Mesenteric fat pad (tissue), 1 donor: ENCODE data around the gene KIF18B. TPM values are rescaled to one million over a fixed set of nuclear protein-coding genes. Genes with fewer than 3 reads are reported as not detected.
"Not testable (repeated sequence)": the region's sequence is repeated elsewhere in the genome, so short reads cannot be mapped to it uniquely, and the experiment has no call there.

Source experiments
- DNase-seq: peaks from one replicate; pipeline ENCODE4 v3.0.0-alpha.2; 2020; ENCODE audit warnings: low spot score
- total RNA-seq: library from RNA; stranded (reverse); fragmentation: NEBNext Ultra II Directional; extraction: Animal tissue kit (Norgen Biotek cat#: 25700); gene quantifications from one replicate; pipeline ENCODE4 v1.2.1, GENCODE V29; 2021
- donor health status: DM: yes; HTN: yes; CAD: no.

Gene KIF18B
- total RNA-seq, 1 donor from 2014 or later: not detected

- no peak for DNase-seq
Observed at GRCh38 chr17:44970136-44970741, 22.7 kb upstream of the KIF18B start.

- DNase-seq: no peak
Observed at GRCh38 chr17:44969144-44969780, 21.7 kb upstream of the KIF18B start.

- peak; percentile 95 for DNase-seq
Observed at GRCh38 chr17:44968225-44969143, 20.9 kb upstream of the KIF18B start, which contains the start of gene C1QL1. C1QL1 (minus strand) TSS chr17:44968303; CDS start chr17:44968048, 255 bp downstream.

GRCh38 chr17:44967907-44968224 lies 20.3 kb upstream of the KIF18B start:
- no peak for DNase-seq

- no peak for DNase-seq
Observed at GRCh38 chr17:44967026-44967906, 19.7 kb upstream of the KIF18B start.

GRCh38 chr17:44966348-44967025 lies 18.9 kb upstream of the KIF18B start:
- no peak for DNase-seq

DNA sequence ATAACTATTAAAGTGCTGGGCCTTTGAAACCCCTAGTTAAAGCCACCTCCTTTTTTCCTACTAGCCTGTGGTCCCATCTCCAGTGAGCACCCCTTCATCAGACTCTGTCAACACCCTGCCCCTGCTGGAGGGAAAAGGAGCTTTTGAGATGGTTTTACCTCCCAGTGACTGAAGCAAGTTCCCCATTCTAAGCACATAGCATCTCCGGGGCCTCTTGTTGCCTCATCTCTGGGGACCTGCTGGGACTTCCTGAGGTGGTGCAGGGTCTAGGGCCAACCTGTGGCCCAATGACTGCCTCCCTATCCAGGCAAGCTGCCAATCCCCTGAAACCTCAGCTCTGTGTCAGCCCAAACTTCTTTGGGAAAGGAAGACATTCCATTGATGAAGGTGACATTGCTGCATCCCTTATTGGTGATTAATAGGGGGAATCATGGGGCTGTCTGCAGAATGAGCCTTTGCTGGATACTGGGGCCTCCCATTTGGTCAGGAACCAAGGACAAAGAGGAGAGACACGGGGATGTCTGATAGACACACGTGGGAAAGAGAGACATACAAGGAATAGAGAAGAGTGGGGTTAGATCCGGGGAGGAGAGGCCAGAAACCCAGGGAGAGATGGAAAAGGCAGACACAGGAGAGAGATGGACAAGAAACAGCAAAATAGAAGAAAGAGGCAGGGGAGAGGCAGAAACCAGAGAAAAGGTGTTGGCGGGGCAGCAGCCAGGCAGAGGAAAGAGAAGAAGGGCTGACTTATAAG lies 18.1 kb upstream of the KIF18B start:
- no peak for DNase-seq

DNA sequence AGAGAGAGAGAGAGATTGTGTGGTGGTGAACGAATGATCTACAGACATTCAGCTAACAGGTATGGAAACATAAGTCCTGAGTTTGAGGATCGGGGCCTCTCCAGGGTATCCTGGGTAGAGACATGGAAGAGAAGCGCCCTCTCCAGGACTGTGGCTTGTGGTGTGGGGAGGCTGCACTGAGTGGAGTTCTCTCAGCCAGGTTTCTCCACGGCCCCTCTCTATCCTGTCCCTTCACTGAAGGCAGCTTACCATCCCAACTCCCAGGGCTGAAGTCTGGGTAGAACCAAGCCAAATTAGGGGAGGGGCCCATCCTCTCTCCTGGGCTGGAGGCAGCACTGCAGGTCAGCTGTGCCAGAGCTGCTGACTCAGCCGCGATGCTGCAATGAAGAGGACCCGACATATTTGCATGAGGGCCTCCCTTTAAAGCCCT lies 14.4 kb upstream of the KIF18B start:
- no peak for DNase-seq

- DNase-seq: no peak
Observed at GRCh38 chr17:44960691-44961090, 13.1 kb upstream of the KIF18B start.

GRCh38 chr17:44959821-44960531 lies 12.4 kb upstream of the KIF18B start:
- no peak for DNase-seq

DNA sequence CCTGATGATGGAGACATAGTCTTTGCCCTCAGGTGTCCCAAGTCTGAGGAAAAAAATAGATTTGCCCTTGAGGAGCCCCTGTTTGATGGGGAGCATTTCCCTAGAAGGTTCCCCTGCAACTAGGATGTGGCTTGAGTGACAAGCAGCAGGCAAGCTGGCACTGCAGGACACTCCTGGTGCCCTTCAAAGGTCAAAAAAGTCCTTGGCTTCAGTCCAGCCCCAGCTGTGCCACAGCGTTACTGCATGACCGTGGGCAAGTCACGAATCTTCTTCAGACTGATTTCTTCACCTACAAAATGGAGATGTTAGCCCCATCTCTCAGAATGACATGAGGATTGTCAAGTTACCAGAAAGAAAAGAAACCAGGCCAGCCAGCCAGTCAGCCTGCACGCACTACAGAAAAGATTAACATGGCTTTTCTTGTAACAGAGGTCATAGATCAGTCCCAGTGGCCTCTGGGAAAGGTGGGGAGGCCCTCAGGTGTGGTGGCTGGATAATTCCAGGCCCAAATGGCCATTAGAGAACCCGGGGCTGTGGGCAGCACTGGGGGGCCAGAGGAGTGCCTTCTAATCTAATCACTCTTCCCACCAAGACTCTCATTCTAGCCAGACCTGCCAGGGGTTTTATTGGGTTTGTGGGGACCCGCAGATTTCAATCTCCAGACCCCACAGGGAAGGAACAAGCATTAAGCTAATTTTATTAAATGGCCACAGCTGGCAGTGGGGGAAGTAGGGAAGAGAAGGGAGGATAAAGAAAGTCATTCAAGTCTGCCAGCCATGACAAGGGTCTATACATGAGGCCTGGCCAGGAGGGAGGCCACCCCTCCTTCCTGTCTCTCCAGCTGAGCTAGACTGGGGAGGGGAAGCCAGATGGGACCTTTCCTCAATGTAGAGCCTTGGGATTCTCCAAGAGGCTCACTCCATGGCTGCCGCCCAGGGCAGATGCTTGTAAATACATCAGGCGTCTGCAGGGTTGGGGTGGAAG lies 9.7 kb upstream of the KIF18B start:
- DNase-seq: no peak

DNA sequence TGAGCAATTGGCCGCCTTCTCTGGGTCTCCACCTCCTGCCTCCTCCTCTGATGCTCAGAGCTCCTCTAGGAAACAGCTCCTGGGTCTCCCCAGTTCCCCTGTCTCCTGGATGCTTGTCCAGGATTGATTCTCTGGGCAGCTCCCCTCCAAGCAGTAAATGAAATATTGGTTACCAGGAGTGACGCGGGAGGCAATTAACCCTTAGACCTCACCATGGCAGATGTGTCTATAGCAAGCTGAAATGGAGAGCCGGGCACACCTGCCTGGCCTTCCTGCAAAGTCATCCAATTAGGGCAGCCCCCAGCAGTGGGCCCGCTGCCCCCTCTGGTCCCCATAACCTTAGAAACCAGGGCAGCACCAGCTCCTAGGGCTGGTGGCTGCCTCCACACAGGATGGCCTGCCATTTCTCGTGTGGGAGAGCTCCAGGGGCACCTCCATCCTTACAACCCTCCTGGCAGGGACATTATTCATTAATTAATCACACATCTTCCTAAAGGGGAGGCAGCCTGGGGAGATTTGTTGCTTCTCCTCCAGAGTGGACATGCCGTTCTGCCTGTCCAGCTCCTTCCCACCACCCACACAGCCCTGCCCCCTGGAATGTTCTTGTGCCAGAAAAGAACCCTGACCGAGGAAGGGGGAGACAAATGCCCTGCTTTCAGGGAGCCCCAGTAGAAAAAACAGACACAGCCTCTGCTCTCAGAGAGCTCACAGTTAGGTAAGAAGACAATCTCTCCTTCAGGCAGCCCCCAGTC lies 8.3 kb upstream of the KIF18B start:
- no peak for DNase-seq

DNA sequence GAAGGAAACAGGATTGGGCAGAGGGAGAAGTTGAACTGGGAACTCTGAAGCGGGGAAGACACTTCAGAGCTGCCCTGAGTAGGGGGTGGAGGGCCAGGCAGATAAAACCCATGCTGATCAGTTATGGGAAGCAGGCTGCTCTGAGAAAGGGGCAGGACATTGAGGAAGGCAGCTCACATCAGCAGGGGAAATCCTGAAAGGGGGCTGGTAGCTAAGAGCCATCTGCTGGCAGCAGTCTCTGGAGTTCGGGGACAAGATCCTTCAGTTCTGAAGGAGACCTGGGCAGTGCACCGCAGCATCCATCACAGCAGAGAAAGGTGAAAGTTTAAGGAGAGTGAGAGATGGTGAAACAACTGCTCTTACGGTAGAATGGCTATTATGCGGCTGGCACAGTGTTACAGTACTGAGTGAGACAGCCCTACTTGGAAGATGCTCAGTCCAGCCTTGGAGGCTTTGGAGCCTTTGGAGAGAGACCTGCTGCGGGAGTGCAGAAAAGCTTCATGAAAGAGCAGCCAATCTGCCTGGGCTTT lies 5.4 kb upstream of the KIF18B start:
- no peak for DNase-seq

GRCh38 chr17:44948315-44948795 lies 782 bp upstream of the KIF18B start:
- no peak for DNase-seq

DNA sequence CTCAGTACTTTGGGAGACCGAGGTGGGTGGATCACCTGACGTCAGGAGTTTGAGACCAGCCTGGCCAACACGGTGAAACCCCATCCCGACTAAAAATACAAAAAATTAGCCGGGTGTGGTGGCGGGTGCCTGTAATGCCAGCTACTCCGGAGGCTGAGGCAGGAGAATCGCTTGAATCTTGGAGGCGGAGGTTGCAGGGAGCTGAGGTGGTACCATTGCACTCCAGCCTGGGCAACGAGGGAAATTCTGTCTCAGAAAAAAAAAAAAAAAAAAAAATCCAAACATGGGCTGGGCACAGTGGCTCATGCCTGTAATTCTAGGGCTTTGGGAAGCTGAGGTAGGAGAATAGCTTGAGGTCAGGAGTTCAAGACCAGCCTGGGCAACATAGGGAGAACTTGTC lies 1.9 kb downstream of the KIF18B start:
- DNase-seq: not testable (repeated sequence)

DNA sequence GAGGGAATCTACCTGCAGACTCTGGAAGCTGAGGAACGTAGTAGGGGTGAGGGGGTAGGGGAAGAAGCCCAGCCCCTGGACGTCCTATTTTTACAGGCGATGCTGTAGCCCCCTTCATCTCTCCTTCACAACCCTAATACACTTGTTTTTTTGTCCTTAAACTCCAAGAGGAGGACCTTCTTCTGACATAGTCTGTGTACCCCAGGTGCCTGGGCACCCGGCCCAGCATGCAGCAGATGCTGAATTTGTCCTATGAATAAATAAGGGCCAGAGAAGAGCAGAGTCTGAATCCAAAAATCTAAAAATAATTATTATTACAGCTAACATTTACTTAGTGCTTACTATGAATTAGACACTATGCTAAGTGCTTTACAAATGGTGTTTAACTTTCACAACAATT lies 5.1 kb downstream of the KIF18B start:
- no peak for DNase-seq
